Transverse colon (tissue), 4 donors: Measurements from ENCODE around the gene HGFAC. TPM values are rescaled to one million over a fixed set of nuclear protein-coding genes. Genes with fewer than 3 reads are reported as not detected.

Source experiments
- DNase-seq: peaks from one replicate; pipeline ENCODE4 v3.0.0-alpha.2; 2019
- H3K27ac ChIP-seq, 4 donors: fragments of 200-600 bp; sonication (generic); 2 replicates each; pipeline ENCODE4 v1.5.1; 2016 to 2018; ENCODE audit warnings: inconsistent platforms in 4 of 4
- H3K27me3 ChIP-seq: fragments of 200-600 bp; sonication (generic); 2 replicates; pipeline ENCODE4 v1.5.1; 2017; ENCODE audit warnings: inconsistent platforms
- H3K36me3 ChIP-seq, 4 donors: fragments of 200-600 bp; sonication (generic); 2 replicates each; pipeline ENCODE4 v1.5.1; 2017 to 2019; ENCODE audit warnings: inconsistent platforms in 4 of 4
- H3K4me1 ChIP-seq, 4 donors: fragments of 200-600 bp; sonication (generic); 2 replicates each; pipeline ENCODE4 v1.5.1; 2017 to 2020; ENCODE audit warnings: inconsistent platforms in 4 of 4
- H3K4me3 ChIP-seq, 4 donors: fragments of 200-600 bp; sonication (generic); 1 replicate in 1 of 4; 2 replicates in 3 of 4; pipeline versions ENCODE4 v1.5.1 to v1.6.1; 2017 to 2019; ENCODE audit warnings: inconsistent platforms in 4 of 4
- H3K9me3 ChIP-seq, 2 donors: fragments of 200-600 bp; sonication (generic); 2 replicates each; pipeline ENCODE4 v1.5.1; 2017 to 2019; ENCODE audit warnings: inconsistent platforms in 2 of 2
- EP300 ChIP-seq: sonication (generic); formaldehyde crosslinking; IDR thresholded peaks from one replicate; pipeline ENCODE4 v1.6.1; 2017; ENCODE audit warnings: antibody characterized with exemption, low read depth
- POLR2A ChIP-seq: fragments of 450-650 bp; IDR thresholded peaks from one replicate; pipeline ENCODE4 v1.6.1; 2016; ENCODE audit warnings: antibody characterized with exemption, mild to moderate bottlenecking, moderate library complexity
- POLR2AphosphoS5 ChIP-seq, 3 donors: sonication (generic); formaldehyde crosslinking; IDR thresholded peaks; one replicate each; pipeline ENCODE4 v1.6.1; 2016; ENCODE audit warnings: antibody characterized with exemption in 3 of 3
- WGBS, 2 donors: methylation state at CpG; one replicate each; pipeline ENCODE4 v1.1.5; 2018; ENCODE audit warnings: low coverage in 1 of 2; 5-methylcytosine and 5-hydroxymethylcytosine counted together
- in situ Hi-C, 4 donors: fragments of 200-750 bp; cut with MboI; loops; one replicate each; pipeline versions ENCODE4 v1.15.0 to v1.15.1; 2017; ENCODE audit warnings: low sequenced_read_pairs in 3 of 4, low pct_ligation_motif_present in 1 of 4, low pct_unique_long_range_greater_than_20kb in 1 of 4
- intact Hi-C: fragments of 100-400 bp; cut with DNase I; formaldehyde crosslinking; loops from one replicate; pipeline ENCODE4 v1.15.1; 2023; ENCODE audit warnings: low total_unique reads
- total RNA-seq, 4 donors: library from RNA; depleted of rRNA; stranded (reverse); fragments of >200 nt; gene quantifications; one replicate each; pipeline ENCODE4 v1.1.0, GENCODE V29; 2016
- TF ChIP-seq, protein P1 (sequence below), 5 experiments: fragments of 200-600 bp in 3 of 5; fragments of 450-650 bp in 2 of 5; sonication (generic) in 3 of 5; IDR thresholded peaks; 1 replicate in 2 of 5; 2 replicates in 3 of 5; pipeline ENCODE4 v1.5.1; 2016 to 2017; ENCODE audit warnings: antibody characterized with exemption in 5 of 5, inconsistent platforms in 3 of 5, mild to moderate bottlenecking in 2 of 5, moderate library complexity in 1 of 5

Gene HGFAC
- total RNA-seq, 4 donors from 2014 or later = not detected

DNA sequence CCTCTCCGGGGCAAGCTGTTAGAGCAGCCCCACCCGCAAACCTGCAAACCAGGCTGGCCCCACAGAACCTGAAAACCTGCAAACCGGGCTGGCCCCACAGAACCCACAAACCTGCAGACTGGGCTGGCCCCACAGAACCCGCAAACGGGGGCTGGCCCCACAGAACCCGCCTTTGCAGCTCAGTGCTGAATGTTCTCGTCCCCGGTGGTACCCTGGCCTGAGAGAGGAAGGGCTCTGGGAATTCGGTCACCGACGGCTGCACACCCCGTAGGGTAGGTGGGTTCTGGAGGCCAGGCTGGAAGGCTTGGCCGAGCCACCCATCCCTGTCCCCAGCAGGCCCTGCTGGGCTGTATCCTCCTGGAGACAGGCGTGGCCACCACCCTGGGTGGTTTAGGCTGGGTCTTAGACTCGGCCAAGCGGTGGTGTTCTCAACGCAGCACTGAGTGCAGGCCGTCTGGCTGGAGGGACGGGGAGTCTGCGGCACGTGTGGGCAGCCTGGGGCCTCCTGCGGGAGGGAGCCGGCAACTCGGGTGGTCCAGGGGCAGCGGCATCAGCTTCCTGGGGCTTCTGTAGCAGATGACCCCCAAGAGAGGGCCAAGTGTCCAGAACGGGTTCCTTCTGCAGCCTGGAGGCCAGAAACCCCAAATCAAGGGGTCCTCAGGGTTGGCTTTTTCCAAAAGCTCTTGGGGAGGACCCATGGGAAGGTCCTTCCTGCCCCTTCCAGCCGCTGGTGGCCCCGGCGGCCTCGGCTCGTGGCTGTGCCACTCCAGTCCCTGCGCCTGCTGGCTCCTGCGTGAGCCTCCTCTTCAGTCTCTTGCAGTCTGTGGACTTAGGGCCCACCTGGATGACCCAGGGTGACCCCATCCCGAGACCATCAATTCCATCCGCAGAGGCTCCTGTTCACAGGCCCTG, 36.9 kb downstream of the HGFAC start:
- peaks cover 0 to 17% (median 8%) of the 10 kb centered on the region in 4 donors for H3K4me1 ChIP-seq
- peaks cover 45% of the 10 kb centered on the region for H3K27me3 ChIP-seq
- no peak for TF ChIP-seq EP300
- no peaks in the 10 kb centered on the region for H3K9me3 ChIP-seq
- no peaks in the 10 kb centered on the region for H3K36me3 ChIP-seq
- intact Hi-C loops (no loop called here), in situ Hi-C loops (no loop called here)
- no peak overlapping the region for H3K4me3 ChIP-seq
- H3K27ac ChIP-seq = no peak overlapping the region
- no peak for DNase-seq
- 77% methylated on average over 29 of the region's 35 CpGs; no CpG with 5 or more reads in 1 of the 2 donors for WGBS, 2 donors

DNA sequence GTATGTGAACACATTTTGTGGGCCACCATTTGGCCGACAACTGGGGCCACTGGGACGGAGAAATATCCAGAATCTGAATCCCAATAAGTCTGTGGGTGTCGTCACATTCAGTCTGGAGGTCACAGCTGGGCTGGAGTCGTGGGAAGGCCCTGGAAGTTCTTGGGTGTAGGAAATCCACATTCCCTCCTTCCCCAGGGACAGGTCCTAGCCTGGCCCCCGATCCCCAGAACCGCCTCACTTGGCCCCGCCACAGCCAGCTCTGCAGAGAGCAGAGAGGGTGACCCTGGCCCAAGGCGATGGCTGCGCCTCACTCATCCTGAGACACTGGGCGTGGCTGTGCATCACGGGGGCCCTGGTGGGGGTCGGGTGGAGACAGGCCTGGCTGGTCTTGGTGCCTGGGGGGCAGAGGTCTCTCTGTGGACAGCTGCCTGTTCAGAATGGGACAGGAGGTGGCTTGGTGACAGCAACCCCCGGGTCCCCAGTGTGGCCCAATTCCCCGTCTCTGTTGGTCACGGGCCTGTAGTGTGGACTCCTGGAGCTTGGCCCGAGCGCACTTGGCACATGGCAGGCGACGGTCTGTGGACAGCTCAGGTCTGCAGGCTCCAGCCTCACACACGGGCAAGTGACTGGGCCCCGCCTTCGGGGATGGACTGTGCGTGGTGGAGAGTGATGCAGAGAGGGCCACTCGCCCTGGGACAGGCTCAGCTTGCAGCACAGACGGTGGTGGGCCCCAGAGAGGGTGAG, 37.8 kb downstream of the HGFAC start:
- in situ Hi-C loops (no loop called here), intact Hi-C loops (no loop called here)
- DNase-seq = no peak
- no peak for TF ChIP-seq EP300
- Histone ChIP-seq H3K4me1 (peaks cover 2 to 24% (median 15%) of the 10 kb centered on the region in 4 donors), H3K4me3 (no peak overlapping the region), H3K27me3 (peaks cover 54% of the 10 kb centered on the region), H3K27ac (no peak overlapping the region), H3K36me3 (no peaks in the 10 kb centered on the region), H3K9me3 (no peaks in the 10 kb centered on the region)
- 80% methylated on average over 24 of the region's 25 CpGs; no CpG with 5 or more reads in 1 of the 2 donors for WGBS, 2 donors

DNA sequence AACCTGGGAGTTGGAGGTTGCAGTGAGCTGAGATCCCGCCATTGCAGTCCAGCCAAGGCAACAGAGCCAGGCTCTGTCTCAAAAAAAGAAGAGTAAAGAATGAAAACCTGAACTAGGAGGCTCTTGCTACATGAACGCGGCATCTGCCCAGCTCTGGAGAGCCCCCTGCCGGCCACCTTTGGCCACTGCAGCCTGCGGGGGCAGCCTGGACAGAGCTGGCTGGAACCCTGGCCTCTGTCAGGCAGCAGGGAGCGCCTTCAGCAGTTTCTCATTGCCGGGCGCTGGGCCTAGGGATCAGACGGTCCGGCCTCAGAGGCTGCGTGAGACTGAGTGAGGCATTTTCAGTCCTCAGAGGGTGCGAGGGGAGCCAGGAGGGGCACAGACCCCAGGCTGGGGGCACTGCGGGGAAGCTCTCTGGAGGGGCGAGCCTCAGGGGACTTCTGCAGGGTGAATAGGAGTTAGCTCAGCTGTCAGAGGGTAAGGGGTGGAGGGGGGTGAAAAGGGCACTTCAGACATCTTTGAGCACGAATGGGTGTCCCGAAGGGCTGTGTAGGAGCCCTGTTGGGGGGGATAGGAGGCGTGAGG, 38.9 kb downstream of the HGFAC start:
- H3K27me3 ChIP-seq = peaks cover 65% of the 10 kb centered on the region
- 14% methylated on average over 17 of the region's 17 CpGs; no CpG with 5 or more reads in 1 of the 2 donors for WGBS, 2 donors
- no peaks in the 10 kb centered on the region for H3K36me3 ChIP-seq
- peaks cover 2 to 35% (median 25%) of the 10 kb centered on the region in 4 donors for H3K4me1 ChIP-seq
- no peaks in the 10 kb centered on the region for H3K9me3 ChIP-seq
- in situ Hi-C loops (no loop called here), intact Hi-C loops (no loop called here)
- TF ChIP-seq EP300 = no peak
- TF ChIP-seq, protein P1, sequence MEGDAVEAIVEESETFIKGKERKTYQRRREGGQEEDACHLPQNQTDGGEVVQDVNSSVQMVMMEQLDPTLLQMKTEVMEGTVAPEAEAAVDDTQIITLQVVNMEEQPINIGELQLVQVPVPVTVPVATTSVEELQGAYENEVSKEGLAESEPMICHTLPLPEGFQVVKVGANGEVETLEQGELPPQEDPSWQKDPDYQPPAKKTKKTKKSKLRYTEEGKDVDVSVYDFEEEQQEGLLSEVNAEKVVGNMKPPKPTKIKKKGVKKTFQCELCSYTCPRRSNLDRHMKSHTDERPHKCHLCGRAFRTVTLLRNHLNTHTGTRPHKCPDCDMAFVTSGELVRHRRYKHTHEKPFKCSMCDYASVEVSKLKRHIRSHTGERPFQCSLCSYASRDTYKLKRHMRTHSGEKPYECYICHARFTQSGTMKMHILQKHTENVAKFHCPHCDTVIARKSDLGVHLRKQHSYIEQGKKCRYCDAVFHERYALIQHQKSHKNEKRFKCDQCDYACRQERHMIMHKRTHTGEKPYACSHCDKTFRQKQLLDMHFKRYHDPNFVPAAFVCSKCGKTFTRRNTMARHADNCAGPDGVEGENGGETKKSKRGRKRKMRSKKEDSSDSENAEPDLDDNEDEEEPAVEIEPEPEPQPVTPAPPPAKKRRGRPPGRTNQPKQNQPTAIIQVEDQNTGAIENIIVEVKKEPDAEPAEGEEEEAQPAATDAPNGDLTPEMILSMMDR (IDR thresholded peaks at IDR 0.05) = peak; percentile 91 to 99 (median 97)
- peak; percentile 76 for DNase-seq
- H3K4me3 ChIP-seq = no peak overlapping the region
- H3K27ac ChIP-seq = no peak overlapping the region

DNA sequence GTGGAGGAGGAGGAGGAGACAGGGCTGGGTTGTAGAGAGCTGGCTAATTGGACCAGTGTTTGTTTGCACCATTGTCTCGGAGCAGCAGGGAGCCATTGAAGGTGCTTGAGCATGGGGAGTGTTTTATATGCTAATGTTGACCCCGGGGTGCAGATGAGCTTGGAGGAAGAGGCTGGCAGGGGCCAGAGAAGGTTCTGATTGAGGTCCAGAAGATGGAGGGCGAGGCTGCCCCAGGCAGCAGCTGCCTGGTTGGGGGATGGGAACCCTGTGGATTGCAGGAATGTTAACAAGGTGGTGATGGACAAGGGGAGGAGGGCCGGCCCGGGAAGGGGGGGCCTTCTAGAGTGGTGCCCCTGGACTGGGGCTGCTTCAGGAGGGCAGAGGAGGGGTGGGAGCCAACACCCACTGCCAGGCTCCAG, 39.4 kb downstream of the HGFAC start:
- H3K4me3 ChIP-seq = no peak overlapping the region
- no peak overlapping the region for H3K27ac ChIP-seq
- H3K4me1 ChIP-seq = peaks cover 2 to 35% (median 25%) of the 10 kb centered on the region in 4 donors
- H3K36me3 ChIP-seq = no peaks in the 10 kb centered on the region
- in situ Hi-C loops (no loop called here), intact Hi-C loops (no loop called here)
- TF ChIP-seq, protein P1 (IDR thresholded peaks at IDR 0.05) = no peak
- TF ChIP-seq POLR2A (no peak), EP300 (no peak), POLR2AphosphoS5 (IDR thresholded peaks at IDR 0.05) (no peak)
- 11 to 31% methylated on average over 3 to 5 of the region's 5 CpGs for WGBS, 2 donors
- DNase-seq = no peak
- peaks cover 70% of the 10 kb centered on the region for H3K27me3 ChIP-seq
- H3K9me3 ChIP-seq = no peaks in the 10 kb centered on the region
